SK-N-SH treated with all-trans-retinoic acid at 6 μM for 48 hours (cell line): ENCODE data around the gene PDE6A.

Experiments
- CREB5 ChIP-seq: fragments of 250-450 bp; sonication (Bioruptor Pico); IDR thresholded peaks from 2 replicates; pipeline ENCODE4 v1.5.1; 2020; ENCODE audit warnings: low read depth, mild to moderate bottlenecking, moderate library complexity
- CSRNP3 ChIP-seq: fragments of 250-450 bp; sonication (Bioruptor Pico); IDR thresholded peaks from 2 replicates; pipeline ENCODE4 v1.5.1; 2021; ENCODE audit warnings: mild to moderate bottlenecking, moderate library complexity
- ISL1 ChIP-seq: fragments of 250-450 bp; sonication (Bioruptor Pico); IDR thresholded peaks from 2 replicates; pipeline ENCODE4 v2.1.2; 2022; ENCODE audit warnings: mild to moderate bottlenecking, moderate library complexity
- PPARA ChIP-seq: fragments of 250-450 bp; sonication (Bioruptor Pico); IDR thresholded peaks from 2 replicates; pipeline ENCODE4 v1.5.0; 2020; ENCODE audit warnings: mild to moderate bottlenecking, borderline replicate concordance
- SNAI2 ChIP-seq: fragments of 250-450 bp; sonication (Bioruptor Pico); IDR thresholded peaks from 2 replicates; pipeline ENCODE4 v1.5.0; 2020; ENCODE audit warnings: mild to moderate bottlenecking, moderate library complexity
- ZFP3 ChIP-seq: fragments of 250-450 bp; sonication (Bioruptor Pico); IDR thresholded peaks from 2 replicates; pipeline ENCODE4 v1.5.0; 2020; ENCODE audit warnings: mild to moderate bottlenecking, moderate library complexity

GRCh38 chr5:149932445-149933350 is 11.9 kb downstream of the PDE6A start:
- no peak for TF ChIP-seq CSRNP3 (CRISPR knock-in tag)
- no peak for TF ChIP-seq ZFP3 (CRISPR knock-in tag)
- TF ChIP-seq SNAI2 (CRISPR knock-in tag), result no peak
- TF ChIP-seq CREB5 (CRISPR knock-in tag), result no peak
- TF ChIP-seq ISL1 (CRISPR knock-in tag), result no peak
- no peak for TF ChIP-seq PPARA
